Measurements from ENCODE around the gene CDK18.

CDK18 gene

DNA sequence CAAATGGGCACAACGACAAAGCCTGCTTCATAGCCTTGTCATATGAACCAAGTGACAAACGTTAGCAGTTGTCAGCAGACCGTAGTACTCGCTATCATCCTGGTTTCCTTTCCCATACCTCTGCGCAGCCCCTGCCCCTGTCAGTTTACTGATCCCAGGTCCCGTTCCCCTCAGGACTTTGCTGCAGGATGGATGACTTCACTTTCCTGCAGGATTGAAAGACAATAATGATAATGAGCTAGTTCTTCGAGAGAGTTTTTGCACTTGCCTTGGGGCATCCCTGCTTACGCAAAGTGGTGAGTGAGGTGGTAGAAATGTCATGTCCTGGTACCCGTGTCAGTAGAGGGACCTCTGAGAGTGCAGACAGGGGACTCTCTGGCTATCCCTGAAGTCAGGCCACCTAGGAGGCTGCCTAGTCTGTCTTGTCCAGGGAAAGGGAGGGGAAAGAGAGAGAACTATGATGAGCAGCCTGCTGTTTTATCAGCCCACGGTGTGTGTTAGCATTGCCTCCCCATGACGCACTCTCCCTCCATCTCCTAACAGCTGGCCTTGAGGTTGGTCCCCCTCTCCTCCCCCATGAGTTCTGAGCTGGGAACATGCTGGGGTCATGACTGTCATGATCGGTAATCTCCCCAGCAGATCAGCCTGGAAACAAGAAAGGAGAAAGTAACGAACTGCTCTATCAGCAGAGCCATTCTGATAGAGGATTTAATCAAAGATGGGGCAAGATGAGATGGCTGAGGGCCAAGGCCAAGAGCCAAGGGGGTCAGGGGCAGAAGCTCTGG lies 73.6 kb downstream of the CDK18 start:
- no peak overlapping the region for H3K9ac ChIP-seq (ENCODE audit: low read length)
- H3K27ac ChIP-seq (ENCODE audit: low read depth, low read length) = no peak overlapping the region
- no peak overlapping the region for H3K4me3 ChIP-seq (ENCODE audit: low read depth, low read length)
- peaks cover 25% of the 10 kb centered on the region for H3K4me1 ChIP-seq (ENCODE audit: control insufficient read depth, insufficient read depth, low read length)
- no peaks in the 10 kb centered on the region for H3K36me3 ChIP-seq (ENCODE audit: control insufficient read depth, insufficient read depth, low read length)
- no peaks in the 10 kb centered on the region for H3K9me3 ChIP-seq (ENCODE audit: control insufficient read depth, insufficient read depth, low read depth, low read length)
- H3K27me3 ChIP-seq (ENCODE audit: control insufficient read depth, insufficient read depth, low read length) = peaks cover 77% of the 10 kb centered on the region

DNA sequence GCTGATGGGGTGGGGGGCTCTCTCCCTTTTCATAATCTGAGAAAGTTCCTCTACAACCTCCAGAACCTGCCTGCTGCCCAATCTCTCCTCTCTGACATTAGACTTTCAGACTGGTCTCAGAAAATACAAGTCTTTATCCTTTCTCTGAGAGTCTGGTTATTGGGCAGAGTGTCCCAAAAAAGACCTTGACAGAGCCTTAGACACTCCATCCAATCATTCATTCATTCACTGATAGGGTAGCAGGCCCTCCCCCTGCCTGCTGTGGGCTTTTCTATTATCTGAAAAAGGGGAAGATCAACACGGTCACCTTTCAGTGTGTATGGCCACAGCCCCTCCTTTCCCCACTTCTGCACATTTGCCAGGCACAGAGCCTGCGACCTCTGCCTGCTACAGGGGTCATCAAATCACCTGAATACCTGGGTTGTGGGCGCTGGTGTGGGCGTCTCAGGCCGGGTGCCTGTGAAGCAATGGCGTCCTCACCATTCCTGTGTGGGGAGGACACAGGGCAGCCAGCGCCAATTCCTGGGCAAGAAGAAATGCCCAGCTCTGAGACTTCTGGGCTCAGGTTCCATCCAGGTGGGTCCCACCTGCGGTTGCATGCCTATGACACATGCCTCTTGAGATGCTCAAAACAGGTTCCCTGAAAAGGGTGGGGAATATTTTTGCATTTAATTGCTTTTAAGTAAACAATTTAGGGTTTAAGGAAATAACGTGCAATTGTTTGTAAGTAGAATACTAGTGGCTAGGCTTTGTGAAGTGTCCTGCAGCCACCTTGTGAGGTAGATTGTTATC lies 74.5 kb downstream of the CDK18 start:
- Histone ChIP-seq H3K36me3 (ENCODE audit: control insufficient read depth, insufficient read depth, low read length) (no peaks in the 10 kb centered on the region), H3K27ac (ENCODE audit: low read depth, low read length) (no peak overlapping the region), H3K27me3 (ENCODE audit: control insufficient read depth, insufficient read depth, low read length) (peaks cover 77% of the 10 kb centered on the region), H3K9me3 (ENCODE audit: control insufficient read depth, insufficient read depth, low read depth, low read length) (no peaks in the 10 kb centered on the region), H3K4me3 (ENCODE audit: low read depth, low read length) (no peak overlapping the region), H3K9ac (ENCODE audit: low read length) (no peak overlapping the region), H3K4me1 (ENCODE audit: control insufficient read depth, insufficient read depth, low read length) (peaks cover 25% of the 10 kb centered on the region)

DNA sequence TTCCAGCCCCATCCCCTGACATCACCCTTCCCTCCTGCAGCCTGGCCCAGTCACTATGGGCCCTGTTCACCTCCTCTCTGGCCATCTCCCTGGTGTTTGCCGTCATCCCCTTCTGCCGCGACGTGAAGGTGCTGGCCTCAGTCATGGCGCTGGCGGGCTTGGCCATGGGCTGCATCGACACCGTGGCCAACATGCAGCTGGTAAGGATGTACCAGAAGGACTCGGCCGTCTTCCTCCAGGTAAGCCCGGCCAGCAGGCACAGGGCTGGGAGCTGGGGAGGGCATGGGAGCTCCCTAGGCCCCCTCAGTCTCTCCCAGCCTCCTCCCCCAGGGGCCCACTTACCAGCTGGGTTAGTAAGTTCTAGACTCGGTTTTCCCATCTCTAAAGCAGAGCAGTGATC lies 75.2 kb downstream of the CDK18 start:
- Histone ChIP-seq H3K9me3 (ENCODE audit: control insufficient read depth, insufficient read depth, low read depth, low read length) (no peaks in the 10 kb centered on the region), H3K4me1 (ENCODE audit: control insufficient read depth, insufficient read depth, low read length) (peaks cover 25% of the 10 kb centered on the region), H3K4me3 (ENCODE audit: low read depth, low read length) (no peak overlapping the region), H3K27ac (ENCODE audit: low read depth, low read length) (no peak overlapping the region), H3K27me3 (ENCODE audit: control insufficient read depth, insufficient read depth, low read length) (peaks cover 71% of the 10 kb centered on the region), H3K9ac (ENCODE audit: low read length) (no peak overlapping the region), H3K36me3 (ENCODE audit: control insufficient read depth, insufficient read depth, low read length) (no peaks in the 10 kb centered on the region)

DNA sequence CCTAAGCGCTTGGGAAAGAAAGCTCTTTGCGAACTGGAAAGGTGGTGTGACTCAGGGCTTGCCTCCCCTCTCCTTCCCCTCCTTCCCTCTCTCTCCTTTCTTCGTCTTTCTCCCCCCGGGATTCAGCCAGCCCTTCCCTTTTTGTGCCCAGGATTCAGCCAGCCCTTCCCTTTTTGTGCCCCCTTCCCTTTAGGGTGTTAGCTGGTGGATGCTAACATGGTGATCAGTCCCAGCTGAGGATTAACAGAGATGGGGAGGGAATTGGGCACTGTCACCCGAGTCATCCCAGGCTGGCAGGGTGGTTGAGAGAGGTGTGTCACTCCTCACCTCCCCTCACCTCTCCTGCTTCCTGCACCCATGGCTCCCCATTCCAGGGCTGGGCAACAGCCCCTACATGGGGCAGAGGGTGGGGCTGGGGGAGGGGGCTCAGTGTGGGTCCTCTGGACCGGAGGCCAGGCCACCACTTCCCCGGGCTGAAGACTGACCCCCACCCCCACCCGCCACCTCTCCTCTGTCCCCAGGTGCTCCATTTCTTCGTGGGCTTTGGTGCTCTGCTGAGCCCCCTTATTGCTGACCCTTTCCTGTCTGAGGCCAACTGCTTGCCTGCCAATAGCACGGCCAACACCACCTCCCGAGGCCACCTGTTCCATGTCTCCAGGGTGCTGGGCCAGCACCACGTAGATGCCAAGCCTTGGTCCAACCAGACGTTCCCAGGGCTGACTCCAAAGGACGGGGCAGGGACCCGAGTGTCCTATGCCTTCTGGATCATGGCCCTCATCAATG lies 75.9 kb downstream of the CDK18 start:
- Histone ChIP-seq H3K4me3 (ENCODE audit: low read depth, low read length) (no peak overlapping the region), H3K4me1 (ENCODE audit: control insufficient read depth, insufficient read depth, low read length) (peaks cover 25% of the 10 kb centered on the region), H3K36me3 (ENCODE audit: control insufficient read depth, insufficient read depth, low read length) (no peaks in the 10 kb centered on the region), H3K9me3 (ENCODE audit: control insufficient read depth, insufficient read depth, low read depth, low read length) (no peaks in the 10 kb centered on the region), H3K9ac (ENCODE audit: low read length) (no peak overlapping the region), H3K27me3 (ENCODE audit: control insufficient read depth, insufficient read depth, low read length) (peaks cover 64% of the 10 kb centered on the region), H3K27ac (ENCODE audit: low read depth, low read length) (no peak overlapping the region)

DNA sequence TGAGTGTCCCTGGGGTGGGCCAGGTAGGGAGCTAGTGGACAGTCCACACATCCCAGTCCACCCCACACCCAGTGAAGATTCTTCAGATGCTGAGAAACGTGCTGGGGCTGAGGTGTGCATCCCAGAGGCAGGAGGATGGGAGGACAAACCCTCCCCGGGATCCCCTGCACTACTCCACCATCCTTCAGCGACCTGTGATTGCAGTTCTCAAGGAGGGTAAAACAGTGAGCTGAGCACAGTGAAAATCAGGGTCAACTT lies 76.4 kb downstream of the CDK18 start:
- Histone ChIP-seq H3K27ac (ENCODE audit: low read depth, low read length) (no peak overlapping the region), H3K27me3 (ENCODE audit: control insufficient read depth, insufficient read depth, low read length) (peaks cover 59% of the 10 kb centered on the region), H3K36me3 (ENCODE audit: control insufficient read depth, insufficient read depth, low read length) (no peaks in the 10 kb centered on the region), H3K4me3 (ENCODE audit: low read depth, low read length) (no peak overlapping the region), H3K9ac (ENCODE audit: low read length) (no peak overlapping the region), H3K9me3 (ENCODE audit: control insufficient read depth, insufficient read depth, low read depth, low read length) (no peaks in the 10 kb centered on the region), H3K4me1 (ENCODE audit: control insufficient read depth, insufficient read depth, low read length) (peaks cover 25% of the 10 kb centered on the region)

DNA sequence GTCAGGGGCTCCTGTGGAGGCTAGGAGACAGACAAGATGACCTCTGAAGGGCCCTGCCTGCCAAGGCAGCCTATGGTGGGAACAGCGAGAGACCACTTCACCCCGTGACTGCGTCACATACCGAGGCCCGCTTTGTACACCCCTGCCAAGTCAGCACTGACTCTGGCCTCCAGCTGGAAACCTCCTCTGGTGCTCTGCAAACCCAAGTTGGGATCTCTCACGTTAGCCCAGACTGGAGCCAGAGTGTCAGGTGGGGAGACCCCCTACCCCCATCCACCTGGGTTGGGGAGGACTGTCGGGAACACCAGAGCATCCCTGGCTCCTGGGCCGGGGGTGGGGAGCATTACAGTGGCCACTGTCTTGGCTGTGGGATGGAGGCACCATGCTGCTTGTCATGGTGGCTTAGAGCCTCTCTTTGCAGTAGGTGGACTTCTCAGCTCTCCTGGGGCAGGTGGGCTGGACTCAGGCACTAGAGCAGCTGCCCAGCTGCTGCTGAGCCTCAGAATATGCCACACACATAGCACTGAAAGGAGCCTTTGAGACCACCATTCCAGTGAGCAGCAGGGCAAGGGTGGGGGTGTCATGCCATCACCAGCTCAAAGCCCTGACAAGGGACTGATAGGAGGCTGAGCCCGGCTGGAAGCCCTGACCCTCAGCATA lies 77.0 kb downstream of the CDK18 start:
- Histone ChIP-seq H3K27me3 (ENCODE audit: control insufficient read depth, insufficient read depth, low read length) (peaks cover 53% of the 10 kb centered on the region), H3K9ac (ENCODE audit: low read length) (no peak overlapping the region), H3K36me3 (ENCODE audit: control insufficient read depth, insufficient read depth, low read length) (no peaks in the 10 kb centered on the region), H3K4me3 (ENCODE audit: low read depth, low read length) (no peak overlapping the region), H3K4me1 (ENCODE audit: control insufficient read depth, insufficient read depth, low read length) (peaks cover 25% of the 10 kb centered on the region), H3K9me3 (ENCODE audit: control insufficient read depth, insufficient read depth, low read depth, low read length) (no peaks in the 10 kb centered on the region), H3K27ac (ENCODE audit: low read depth, low read length) (no peak overlapping the region)

DNA sequence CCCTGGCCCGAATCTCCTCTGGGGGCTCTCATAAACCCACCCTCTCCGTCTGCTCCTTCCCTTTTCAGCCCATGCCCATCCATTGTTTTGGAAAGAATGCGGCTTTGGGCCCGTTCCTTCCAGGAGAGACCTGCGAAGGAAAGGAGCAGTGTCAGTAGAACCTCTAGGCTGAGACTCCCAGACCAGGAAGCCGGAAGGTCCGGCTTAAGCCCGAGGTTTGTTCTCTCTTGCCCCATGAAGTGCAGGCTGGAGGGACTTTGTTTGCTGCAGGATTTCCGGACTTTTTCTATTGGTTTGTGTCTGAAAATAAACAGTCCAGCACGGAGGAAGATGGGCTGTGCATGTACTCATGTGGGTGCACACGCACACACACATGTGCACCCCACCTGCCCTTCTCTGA lies 77.6 kb downstream of the CDK18 start:
- peaks cover 24% of the 10 kb centered on the region for H3K4me1 ChIP-seq (ENCODE audit: control insufficient read depth, insufficient read depth, low read length)
- no peak overlapping the region for H3K27ac ChIP-seq (ENCODE audit: low read depth, low read length)
- peaks cover 47% of the 10 kb centered on the region for H3K27me3 ChIP-seq (ENCODE audit: control insufficient read depth, insufficient read depth, low read length)
- H3K9ac ChIP-seq (ENCODE audit: low read length) = no peak overlapping the region
- no peaks in the 10 kb centered on the region for H3K36me3 ChIP-seq (ENCODE audit: control insufficient read depth, insufficient read depth, low read length)
- no peaks in the 10 kb centered on the region for H3K9me3 ChIP-seq (ENCODE audit: control insufficient read depth, insufficient read depth, low read depth, low read length)
- no peak overlapping the region for H3K4me3 ChIP-seq (ENCODE audit: low read depth, low read length)

All from HUES6 (cell line).